Stimulated activated CD4-positive, alpha-beta T cell treated with anti-CD3 and anti-CD28 coated beads, Interleukin-12 subunit alpha, Interleukin-12 subunit beta, amount 100 ng/mL, for 24 hours (primary cell): ENCODE results near the gene ACOXL.
"Not testable (repeated sequence)": the region's sequence is repeated elsewhere in the genome, so short reads cannot be mapped to it uniquely, and the experiment has no call there.

Source experiments
- DNase-seq, 2 experiments: peaks; one replicate each; pipeline ENCODE4 v3.0.0-alpha.2; 2020; ENCODE audit warnings: low read depth in 2 of 2

Gene ACOXL

GRCh38 chr2:110925479-110925878, 193.1 kb downstream of the ACOXL start:
- DNase-seq: no peak

GRCh38 chr2:110927526-110927925, 195.2 kb downstream of the ACOXL start:
- no peak for DNase-seq

DNA sequence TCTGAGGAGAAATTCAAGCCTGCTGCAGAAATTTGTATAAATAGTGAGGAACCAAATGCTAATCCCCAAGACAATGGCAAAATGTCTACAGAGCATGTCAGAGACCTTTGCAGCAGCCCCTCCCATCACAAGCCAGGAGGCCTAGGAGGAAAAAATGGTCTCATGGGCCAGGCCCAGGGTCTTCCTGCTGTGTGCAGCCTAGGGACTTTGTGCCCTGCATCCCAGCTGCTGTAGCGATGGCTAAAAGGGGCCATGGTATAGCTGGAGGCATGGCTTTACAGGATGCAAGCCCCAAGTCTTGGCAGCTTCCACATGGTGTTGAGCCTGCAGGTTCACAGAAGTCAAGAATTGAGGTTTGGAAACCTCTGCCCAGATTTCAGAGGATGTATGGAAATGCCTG, 197.2 kb downstream of the ACOXL start:
- no peak for DNase-seq

DNA sequence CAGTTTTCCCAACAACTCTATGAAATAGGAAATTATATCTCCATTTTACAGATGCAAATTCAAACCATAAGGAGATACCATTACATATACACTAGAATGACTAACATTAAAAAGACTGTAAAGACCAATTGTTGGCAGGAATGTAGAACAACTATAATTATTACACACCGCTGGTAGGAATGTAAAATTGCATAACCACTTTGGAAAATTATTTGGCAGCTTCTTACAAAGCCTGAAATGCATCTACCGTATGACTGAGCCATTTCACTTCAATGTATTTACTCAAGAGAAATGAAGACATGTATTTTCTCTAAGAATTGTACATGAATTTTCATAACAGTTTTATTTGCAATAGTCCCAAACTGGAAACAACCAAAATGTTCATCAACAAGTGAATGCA, 199.3 kb downstream of the ACOXL start:
- no peak for DNase-seq

DNA sequence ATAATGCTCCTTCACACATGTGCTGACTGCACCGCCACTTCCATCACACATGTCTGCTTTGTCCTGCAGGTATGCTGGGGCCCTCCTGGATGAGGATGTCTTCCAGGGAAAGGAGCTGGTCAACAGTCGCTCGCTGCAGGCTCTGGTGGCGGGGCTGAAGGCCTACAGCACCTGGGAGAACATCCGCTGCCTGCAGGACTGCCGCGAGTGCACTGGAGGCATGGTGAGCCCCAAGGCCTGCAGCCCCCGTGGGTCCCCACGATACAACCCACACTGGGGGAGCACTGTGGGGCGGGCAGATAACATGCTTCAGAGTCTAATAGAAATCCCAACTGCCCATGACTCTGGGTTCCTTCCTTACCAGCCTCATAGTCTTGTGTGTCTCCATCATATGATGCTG, 201.0 kb downstream of the ACOXL start:
- DNase-seq: no peak

- no peak for DNase-seq
Measured at GRCh38 chr2:110934948-110935347, 202.6 kb downstream of the ACOXL start.

- no peak for DNase-seq
Measured at GRCh38 chr2:110940376-110940910, 208.1 kb downstream of the ACOXL start.

- DNase-seq: no peak
Measured at GRCh38 chr2:110941226-110941625, 208.9 kb downstream of the ACOXL start.

DNA sequence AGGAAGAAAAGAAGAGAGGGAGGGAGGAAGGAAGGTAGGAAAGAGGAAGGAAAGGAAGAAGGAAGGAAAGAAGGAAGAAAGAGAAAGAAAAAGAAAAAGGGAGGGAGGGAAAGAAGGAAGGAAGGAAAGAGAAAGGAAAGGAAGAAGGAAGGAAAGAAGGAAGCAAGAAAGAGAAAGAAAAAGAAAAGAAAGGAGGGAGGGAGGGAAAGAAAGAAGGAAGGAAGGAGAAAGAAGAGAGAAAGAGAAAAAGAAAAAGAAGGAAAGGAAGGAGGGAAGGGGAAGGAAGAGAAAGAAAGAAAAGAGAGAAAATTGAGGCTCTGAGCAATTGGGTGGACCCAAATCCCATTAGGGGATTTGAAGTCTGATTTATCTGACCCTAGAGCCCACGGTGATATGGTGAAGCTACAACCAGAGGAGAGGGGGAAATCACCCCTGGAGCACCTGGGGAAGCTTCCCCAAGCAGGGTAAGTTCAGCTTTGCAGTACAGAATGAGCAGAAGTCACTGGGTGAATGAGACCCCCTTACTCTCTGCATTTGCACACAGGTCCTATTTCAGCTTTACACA, 210.8 kb downstream of the ACOXL start:
- no peak for DNase-seq

DNA sequence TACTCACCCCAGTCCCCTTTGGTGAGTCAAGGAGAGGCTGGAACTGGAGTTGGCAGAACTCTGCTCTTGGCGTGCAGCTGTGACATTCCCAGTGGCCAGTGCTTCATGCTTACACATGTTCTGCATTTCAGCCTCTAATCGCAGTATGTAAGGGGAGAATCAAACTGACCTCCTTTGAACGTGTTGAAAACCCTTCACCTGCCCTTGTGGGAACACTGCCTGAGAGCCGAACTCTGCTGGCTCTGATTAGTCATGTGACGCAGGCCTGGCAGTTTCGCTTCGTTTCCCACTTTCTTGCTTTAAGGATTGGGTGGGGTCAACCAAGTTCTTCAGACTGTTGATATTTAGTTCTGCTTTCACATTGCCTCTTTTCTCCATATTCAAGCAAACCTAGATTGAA, 214.5 kb downstream of the ACOXL start:
- no peak for DNase-seq

DNA sequence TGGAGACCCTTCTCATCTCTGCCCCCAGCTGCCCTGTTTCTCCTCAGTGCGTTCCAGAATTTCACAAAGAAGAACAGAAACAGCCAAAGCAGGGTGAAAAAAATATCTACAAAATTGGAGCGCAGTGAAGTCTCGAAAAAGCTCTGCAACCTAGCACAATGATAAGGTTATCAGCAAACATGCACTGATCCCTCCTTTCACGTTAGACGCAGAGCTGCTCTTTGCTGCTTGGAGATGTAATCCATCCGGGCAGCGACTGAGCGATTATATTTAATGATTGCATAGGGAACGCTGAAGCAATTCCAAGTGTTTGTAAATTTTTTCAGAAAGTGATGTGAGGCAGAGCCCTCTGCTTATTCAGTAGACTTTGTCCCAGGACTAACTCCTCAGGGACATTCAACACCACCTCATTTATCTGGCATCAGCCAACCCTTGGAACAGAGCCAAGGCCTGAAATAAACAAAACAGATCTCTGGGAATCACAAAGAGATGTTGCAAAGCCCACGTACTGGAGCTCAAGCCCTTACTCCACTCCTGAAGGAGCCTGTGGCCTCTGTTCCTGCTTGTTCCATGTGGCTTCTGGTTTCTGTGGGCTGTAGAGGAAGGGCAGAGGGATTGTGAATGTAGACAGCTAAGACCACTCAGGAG, 215.8 kb downstream of the ACOXL start:
- DNase-seq: no peak

GRCh38 chr2:110950281-110950680, 217.9 kb downstream of the ACOXL start:
- DNase-seq: no peak

DNA sequence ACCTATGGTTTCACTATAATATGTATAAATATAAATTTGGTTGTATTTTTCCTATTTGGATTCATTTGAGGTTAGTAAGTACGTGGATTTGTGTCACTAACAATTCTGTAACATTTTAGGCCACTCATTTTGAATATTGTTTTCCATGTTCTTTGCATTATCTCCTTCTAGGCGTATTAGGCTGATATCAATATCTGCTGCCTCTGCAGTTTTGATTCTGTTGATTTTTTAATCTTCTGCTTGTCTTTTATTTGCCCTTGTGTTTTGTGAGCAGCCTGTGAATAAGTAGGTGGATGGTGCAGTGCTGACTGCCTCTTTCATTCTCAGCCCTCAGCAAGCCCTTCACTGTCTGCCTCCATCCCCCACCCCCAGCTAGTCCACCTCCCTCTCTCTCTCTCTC, 222.7 kb downstream of the ACOXL start:
- DNase-seq: no peak

GRCh38 chr2:110955556-110955955, 223.2 kb downstream of the ACOXL start:
- DNase-seq: no peak

- no peak for DNase-seq
Measured at GRCh38 chr2:110957293-110957692, 224.9 kb downstream of the ACOXL start.

DNA sequence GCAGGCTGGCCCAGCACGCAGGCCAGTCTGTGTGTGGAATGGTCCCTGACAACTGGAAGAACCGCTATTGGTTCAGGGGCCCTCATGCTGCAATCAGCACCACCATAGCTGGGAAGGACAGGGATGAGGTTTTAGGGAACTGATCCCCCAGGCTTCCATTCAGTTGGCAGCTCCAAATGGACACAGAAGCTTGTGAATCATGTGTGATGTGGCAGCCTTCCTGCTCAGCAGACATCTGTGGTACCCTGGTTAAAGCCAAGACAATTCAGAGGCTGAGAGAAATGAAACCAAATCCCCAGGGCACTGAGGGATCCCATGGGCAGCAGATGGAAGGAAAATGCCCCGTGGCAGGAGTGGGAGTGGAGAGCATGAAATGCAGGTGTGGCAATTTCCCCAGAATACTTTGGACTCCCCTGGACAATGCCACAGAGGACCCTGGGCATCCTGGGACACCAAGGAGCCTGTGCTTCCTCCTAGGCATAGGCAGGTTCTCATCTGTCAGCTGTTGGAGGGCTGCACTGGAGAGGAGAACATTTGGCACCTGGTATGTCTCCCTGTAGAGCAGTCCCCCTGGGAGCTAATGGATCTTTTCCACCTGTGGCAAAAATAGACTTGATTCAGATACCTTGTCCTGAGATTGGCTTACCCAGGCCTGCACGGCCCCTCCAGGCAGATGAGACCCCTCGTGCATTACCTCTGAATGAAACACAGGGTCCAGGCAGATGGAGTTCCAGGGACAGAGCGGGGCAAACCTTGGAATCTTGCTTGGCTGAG, 226.2 kb downstream of the ACOXL start:
- DNase-seq: no peak

DNA sequence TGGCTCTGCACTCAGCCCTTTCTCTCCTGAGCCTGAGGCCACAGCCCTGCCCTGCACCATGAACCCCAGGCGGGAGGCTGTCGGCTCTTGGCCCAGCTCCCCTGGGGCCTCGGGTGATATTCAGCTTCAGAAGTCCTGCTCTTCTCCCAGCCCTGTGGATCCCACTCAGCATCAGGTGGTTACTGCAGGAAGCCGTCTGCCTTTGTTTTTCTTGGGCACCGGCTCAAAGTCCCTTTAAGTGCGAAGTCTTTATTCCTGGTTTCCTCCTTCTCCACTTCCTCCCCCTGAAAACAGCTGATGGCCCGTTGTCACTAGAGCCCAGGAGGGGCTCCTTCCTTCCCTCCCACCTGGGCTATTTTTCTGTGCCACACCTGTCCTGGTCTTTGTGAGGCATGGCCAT, 226.8 kb downstream of the ACOXL start:
- no peak for DNase-seq

DNA sequence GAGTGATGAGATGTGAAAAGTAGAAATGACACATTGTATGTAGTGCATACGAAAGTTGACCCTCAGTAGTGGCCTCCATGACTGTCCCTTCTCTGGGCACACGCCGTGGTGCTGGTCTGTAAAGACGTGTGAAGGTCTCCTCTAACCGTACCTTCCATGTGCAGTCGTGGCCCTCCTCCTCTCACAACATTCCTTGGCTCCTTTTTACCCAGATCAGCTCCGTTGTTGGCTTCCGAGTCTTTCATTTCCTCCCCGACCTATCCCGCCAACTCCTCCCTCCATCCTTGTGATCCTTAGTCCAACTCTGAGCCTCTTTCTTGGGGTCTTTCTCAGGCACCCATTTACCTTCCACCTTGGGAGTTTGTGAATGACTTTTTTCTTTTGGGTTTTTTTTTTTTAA, 227.9 kb downstream of the ACOXL start:
- DNase-seq: no peak

DNA sequence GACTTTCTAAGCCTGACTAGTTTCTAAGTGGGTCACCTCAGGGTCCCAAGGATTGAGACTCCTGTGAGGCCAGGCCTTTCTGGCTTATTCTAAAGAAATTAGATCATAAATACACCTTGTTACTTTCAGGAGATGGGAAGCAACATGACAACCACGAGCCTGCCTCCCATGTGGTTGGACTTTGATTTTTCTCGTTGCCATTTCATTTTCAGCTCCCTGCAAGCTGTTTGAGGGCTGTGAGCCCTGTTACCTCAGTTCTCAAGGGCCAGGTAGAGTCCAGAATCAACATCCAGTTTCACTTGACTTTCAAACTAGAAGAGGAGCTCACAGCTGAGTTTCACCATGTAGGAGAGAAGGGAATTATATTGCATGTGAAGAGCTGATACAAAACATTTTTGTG, 228.6 kb downstream of the ACOXL start:
- DNase-seq: no peak

DNA sequence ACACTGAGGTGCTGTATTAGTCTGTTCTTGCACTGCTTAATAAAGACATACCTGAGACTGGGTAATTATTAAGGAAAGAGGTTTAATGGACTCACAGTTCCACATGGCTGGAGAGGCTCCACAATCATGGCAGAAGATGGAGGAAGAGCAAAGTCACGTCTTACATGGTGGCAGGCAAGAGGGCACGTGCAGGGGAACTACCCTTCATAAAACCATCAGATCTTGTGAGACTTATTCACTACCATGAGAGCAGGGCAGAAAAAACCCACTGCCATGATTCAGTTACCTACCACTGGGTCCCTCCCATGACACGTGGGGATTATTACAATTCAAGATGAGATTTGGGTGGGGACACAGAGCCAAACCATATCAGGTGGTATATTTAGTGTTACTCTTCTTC, 229.3 kb downstream of the ACOXL start:
- DNase-seq: not testable (repeated sequence)

DNA sequence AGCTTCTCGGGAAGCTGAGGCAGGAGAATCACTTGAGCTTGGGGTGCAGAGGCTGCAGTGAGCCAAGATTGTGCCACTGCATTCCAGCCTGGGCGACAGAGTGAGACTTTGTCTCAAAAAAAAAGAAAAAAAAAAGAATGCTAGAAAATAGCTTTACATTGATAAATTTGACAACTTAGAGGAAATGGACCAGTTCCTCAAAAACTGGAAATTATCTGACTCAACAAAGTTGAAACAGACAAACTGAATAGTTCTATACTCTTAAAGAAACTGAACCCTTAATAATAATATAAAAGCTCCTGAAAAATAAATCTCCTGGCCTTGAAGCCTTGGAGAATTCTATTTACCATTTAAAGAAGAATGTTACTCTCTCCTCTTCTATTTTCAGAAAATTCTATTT, 237.3 kb downstream of the ACOXL start:
- no peak for DNase-seq

- no peak for DNase-seq
Measured at GRCh38 chr2:110970201-110970600, 237.8 kb downstream of the ACOXL start.

GRCh38 chr2:110971811-110972210, 239.4 kb downstream of the ACOXL start:
- DNase-seq: no peak
